BJ (cell line): ENCODE measurements around the gene TAF4. TPM values are rescaled to one million over a fixed set of nuclear protein-coding genes. Genes with fewer than 3 reads are reported as not detected.

ENCODE experiments used
- CTCF ChIA-PET: fragments of 350-600 bp; formaldehyde crosslinking; extraction: SDS; loops from one replicate; lab custom pipeline; 2021; ENCODE audit warnings: antibody characterized with exemption, inconsistent platforms; lab: Yijun Ruan, JAX
- POLR2A ChIA-PET: fragments of 300-600 bp; sonication (Branson Sonifier 250); formaldehyde crosslinking; extraction: SDS; loops from one replicate; lab custom pipeline; 2021; ENCODE audit warnings: antibody characterized with exemption; lab: Charles Lee
- DNase-seq: peaks from one replicate; pipeline ENCODE4 v3.0.0-alpha.2; 2011; ENCODE audit warnings: low read depth
- H3K27me3 ChIP-seq: 2 replicates; pipeline ENCODE4 v1.6.0; 2011; ENCODE audit warnings: low read length; ENCODE audit not compliant: control insufficient read depth, insufficient read depth
- H3K36me3 ChIP-seq: 2 replicates; pipeline ENCODE4 v1.5.1; 2011; ENCODE audit warnings: low read length; ENCODE audit not compliant: control insufficient read depth, insufficient read depth
- H3K4me3 ChIP-seq: 2 replicates; pipeline ENCODE4 v1.5.1; 2011; ENCODE audit warnings: low read depth, mild to moderate bottlenecking, control low read depth, low read length
- CTCF ChIP-seq: IDR thresholded peaks from 2 replicates; pipeline ENCODE4 v1.5.1; 2011; ENCODE audit warnings: low read depth, mild to moderate bottlenecking, control low read depth, inconsistent platforms, low read length, moderate library complexity; ENCODE audit not compliant: insufficient read depth
- polyA plus RNA-seq: library from polyadenylated mRNA; depleted of rRNA; stranded (reverse); fragments of >200 nt; gene quantifications from 2 replicates; pipeline ENCODE4 v1.2.3, GENCODE V29; 2011

TAF4 gene
- polyA plus RNA-seq, 1 experiment: 1.2 TPM

GRCh38 chr20:61937963-61938838 lies 127.5 kb downstream of the TAF4 start:
- H3K4me3 ChIP-seq: no peak overlapping the region
- no peaks in the 10 kb centered on the region for H3K27me3 ChIP-seq
- ChIA-PET CTCF (interaction anchor here (1.6 kb wide), 1 partner anchor 42 kb away, joined by 3 read pairs; no protein-coding TSS in a partner anchor), POLR2A (no interaction called here)
- TF ChIP-seq CTCF: no peak
- no peak for DNase-seq
- no peaks in the 10 kb centered on the region for H3K36me3 ChIP-seq

GRCh38 chr20:61937146-61937962 lies 128.3 kb downstream of the TAF4 start:
- no peak for TF ChIP-seq CTCF
- DNase-seq: no peak
- ChIA-PET CTCF (interaction anchor here (0.6 kb wide), 1 partner anchor 60 kb away, joined by 3 read pairs; no protein-coding TSS in a partner anchor), POLR2A (no interaction called here)
- Histone ChIP-seq H3K27me3 (no peaks in the 10 kb centered on the region), H3K36me3 (no peaks in the 10 kb centered on the region), H3K4me3 (no peak overlapping the region)

GRCh38 chr20:61936701-61937131 lies 129.0 kb downstream of the TAF4 start:
- no peaks in the 10 kb centered on the region for H3K27me3 ChIP-seq
- TF ChIP-seq CTCF: no peak
- DNase-seq: no peak
- POLR2A ChIA-PET: no interaction called here
- no peaks in the 10 kb centered on the region for H3K36me3 ChIP-seq
- CTCF ChIA-PET: interaction anchor here (0.6 kb wide), 1 partner anchor 60 kb away, joined by 3 read pairs; no protein-coding TSS in a partner anchor
- H3K4me3 ChIP-seq: no peak overlapping the region

- ChIA-PET POLR2A (no interaction called here), CTCF (no interaction called here)
- H3K4me3 ChIP-seq: no peak overlapping the region
- H3K27me3 ChIP-seq: no peaks in the 10 kb centered on the region
- H3K36me3 ChIP-seq: no peaks in the 10 kb centered on the region
- no peak for TF ChIP-seq CTCF
- DNase-seq: no peak
These were observed 129.6 kb downstream of the TAF4 start for GRCh38 chr20:61935926-61936700.
